Liver (tissue), 9 donors: ENCODE results near the gene ANKFY1. TPM values are rescaled to one million over a fixed set of nuclear protein-coding genes. Genes with fewer than 3 reads are reported as not detected.
A peak's percentile ranks its signal among the peaks of the same experiment; 100 is the strongest.

ENCODE experiments used
- DNase-seq: peaks from one replicate; pipeline ENCODE4 v3.0.0-alpha.2; 2017; ENCODE audit warnings: low spot score
- H3K27ac ChIP-seq, 2 donors: one replicate each; pipeline ENCODE4 v1.7.0; 2013; ENCODE audit warnings: inconsistent platforms in 2 of 2, low read length in 2 of 2, control low read depth in 1 of 2, low read depth in 1 of 2, mild to moderate bottlenecking in 1 of 2
- H3K27me3 ChIP-seq, 4 donors: one replicate each; pipeline versions ENCODE4 v1.6.1 to v1.7.0; 2013; ENCODE audit warnings: low read length in 3 of 4, inconsistent platforms in 1 of 4, mild to moderate bottlenecking in 1 of 4, moderate library complexity in 1 of 4; ENCODE audit not compliant: control insufficient read depth in 4 of 4, insufficient read depth in 4 of 4
- H3K36me3 ChIP-seq, 4 donors: one replicate each; pipeline versions ENCODE4 v1.6.1 to v1.7.0; 2013; ENCODE audit warnings: low read length in 3 of 4, mild to moderate bottlenecking in 3 of 4, low read depth in 1 of 4, moderate library complexity in 1 of 4; ENCODE audit not compliant: control insufficient read depth in 4 of 4, insufficient read depth in 3 of 4
- H3K4me1 ChIP-seq, 4 donors: one replicate each; pipeline versions ENCODE4 v1.6.1 to v1.7.0; 2013; ENCODE audit warnings: low read length in 3 of 4, mild to moderate bottlenecking in 3 of 4, moderate library complexity in 1 of 4; ENCODE audit not compliant: control insufficient read depth in 4 of 4, insufficient read depth in 4 of 4
- H3K4me3 ChIP-seq, 3 donors: one replicate each; pipeline versions ENCODE4 v1.6.1 to v1.7.0; 2013; ENCODE audit warnings: low read length in 3 of 3, control low read depth in 1 of 3, low read depth in 1 of 3, mild to moderate bottlenecking in 1 of 3
- H3K9ac ChIP-seq, 2 donors: one replicate each; pipeline ENCODE4 v1.7.0; 2013; ENCODE audit warnings: low read length in 2 of 2, mild to moderate bottlenecking in 2 of 2, moderate library complexity in 2 of 2, control low read depth in 1 of 2, low read depth in 1 of 2
- H3K9me3 ChIP-seq, 4 donors: one replicate each; pipeline versions ENCODE4 v1.6.1 to v1.7.0; 2013; ENCODE audit warnings: low read length in 3 of 4; ENCODE audit not compliant: control insufficient read depth in 4 of 4
- FOXA1 ChIP-seq: IDR thresholded peaks from 2 replicates; pipeline ENCODE4 v1.6.1; 2016; ENCODE audit warnings: antibody characterized with exemption
- FOXA2 ChIP-seq: IDR thresholded peaks from 2 replicates; pipeline ENCODE4 v1.6.1; 2016; ENCODE audit warnings: antibody characterized with exemption
- HNF4A ChIP-seq, 2 donors: conservative IDR thresholded peaks; 2 replicates each; pipeline ENCODE4 v1.6.1; 2016; ENCODE audit warnings: antibody characterized with exemption in 2 of 2, mild to moderate bottlenecking in 2 of 2
- HNF4G ChIP-seq: IDR thresholded peaks from 2 replicates; pipeline ENCODE4 v1.6.1; 2016; ENCODE audit warnings: antibody characterized with exemption
- JUND ChIP-seq, 2 donors: IDR thresholded peaks; 2 replicates each; pipeline ENCODE4 v1.6.1; 2016; ENCODE audit warnings: antibody characterized with exemption in 2 of 2
- NR2F2 ChIP-seq: IDR thresholded peaks from 2 replicates; pipeline ENCODE4 v1.6.1; 2016; ENCODE audit warnings: antibody characterized with exemption
- RAD21 ChIP-seq, 2 donors: IDR thresholded peaks; 2 replicates each; pipeline ENCODE4 v1.6.1; 2016; ENCODE audit warnings: antibody characterized with exemption in 2 of 2, mild to moderate bottlenecking in 2 of 2
- REST ChIP-seq: IDR thresholded peaks from 2 replicates; pipeline ENCODE4 v1.6.1; 2016; ENCODE audit warnings: antibody characterized with exemption, mild to moderate bottlenecking
- RXRA ChIP-seq, 2 donors: IDR thresholded peaks; 2 replicates each; pipeline ENCODE4 v1.6.1; 2017 to 2018; ENCODE audit warnings: antibody characterized with exemption in 2 of 2, mild to moderate bottlenecking in 1 of 2
- SP1 ChIP-seq: IDR thresholded peaks from 2 replicates; pipeline ENCODE4 v1.6.1; 2018; ENCODE audit warnings: antibody characterized with exemption, mild to moderate bottlenecking
- TAF1 ChIP-seq: conservative IDR thresholded peaks from 2 replicates; pipeline ENCODE4 v1.6.1; 2016; ENCODE audit warnings: antibody characterized with exemption, mild to moderate bottlenecking
- YY1 ChIP-seq: IDR thresholded peaks from 2 replicates; pipeline ENCODE4 v1.6.1; 2016; ENCODE audit warnings: antibody characterized with exemption, mild to moderate bottlenecking
- ZBTB33 ChIP-seq: IDR thresholded peaks from 2 replicates; pipeline ENCODE4 v1.6.1; 2016; ENCODE audit warnings: antibody characterized with exemption
- WGBS: extraction: QIAGEN DNeasy Blood & Tissue Kit; methylation state at CpG from one replicate; pipeline ENCODE4 v1.1.7; 2013; 5-methylcytosine and 5-hydroxymethylcytosine counted together
- polyA plus RNA-seq, 2 donors: library from polyadenylated mRNA; stranded (reverse) in 1 of 2; unstranded in 1 of 2; fragments of 200-250 nt in 1 of 2; fragments of >200 nt in 1 of 2; fragmentation: Nextera tagmentation in 1 of 2; extraction: Ambion mirVana in 1 of 2; gene quantifications; one replicate each; pipeline versions ENCODE4 v1.2.1 to v1.2.3, GENCODE V29; 2013 to 2015
- total RNA-seq, 2 donors: library from RNA; depleted of rRNA; stranded (reverse); fragments of >200 nt; gene quantifications; one replicate each; pipeline ENCODE4 v1.2.3, GENCODE V29; 2014
- TF ChIP-seq, protein P1 (sequence below): fragments of 150-350 bp; IDR thresholded peaks from 2 replicates; pipeline ENCODE4 v1.5.1; 2017; ENCODE audit warnings: improper control_type of control experiment, low read depth, low read length; ENCODE audit not compliant: missing input control
- donor health status: healthy.
- donor health status: healthy.
- donor health status: healthy.
- donor health status: healthy.
- donor health status: healthy.

ANKFY1 gene
- total and polyA plus RNA-seq, 4 donors, result 6.8 to 38.6 (median 21.9) TPM

DNA sequence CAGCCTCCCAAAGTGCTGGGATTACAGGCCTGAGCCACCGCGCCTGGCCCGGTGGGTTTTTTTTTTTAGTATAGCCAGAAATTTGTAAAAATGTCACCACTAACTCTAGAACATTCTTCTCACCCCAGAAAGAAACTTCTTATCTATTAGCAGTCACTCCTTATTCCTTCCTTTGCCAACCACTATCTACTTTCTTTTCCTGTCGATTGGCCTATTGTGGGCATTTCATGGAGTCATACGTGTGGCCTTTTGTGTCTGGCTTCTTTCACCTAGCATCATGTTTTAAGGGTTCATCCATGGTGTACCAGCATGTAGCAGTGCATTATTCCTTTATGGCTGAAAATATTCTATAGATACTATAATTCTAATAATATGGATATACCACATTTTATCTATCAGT, 117.1 kb downstream of the ANKFY1 start:
- Histone ChIP-seq H3K27me3 (no peaks in the 10 kb centered on the region), H3K27ac (no peak overlapping the region), H3K36me3 (peaks cover 0 to 12% (median 5%) of the 10 kb centered on the region in 4 donors), H3K4me1 (peaks cover 2 to 21% (median 10%) of the 10 kb centered on the region in 4 donors), H3K9ac (no peak overlapping the region), H3K9me3 (no peaks in the 10 kb centered on the region), H3K4me3 (no peak overlapping the region)
- 70% methylated on average over 5 of the region's 5 CpGs for WGBS
- TF ChIP-seq FOXA2, result no peak
- TF ChIP-seq NR2F2, result peak; percentile 9
- DNase-seq, result no peak

DNA sequence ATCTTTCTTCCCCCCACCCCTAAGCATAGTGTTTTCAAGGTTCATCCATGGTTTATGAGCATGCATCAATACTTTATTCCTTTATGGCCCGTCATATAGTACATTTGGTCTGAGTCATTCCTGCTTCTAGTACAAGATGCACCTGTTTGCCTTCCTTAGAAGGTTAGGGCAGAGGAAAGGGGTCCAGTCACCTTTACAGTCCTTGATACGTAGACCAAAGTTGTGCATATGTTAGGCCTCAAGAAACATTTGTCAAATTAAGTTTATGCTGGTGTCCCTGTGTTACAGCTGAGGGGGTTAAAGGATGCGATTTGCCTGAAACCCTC, 119.4 kb downstream of the ANKFY1 start:
- peak overlapping the region; percentile 98 to 99 for H3K27ac ChIP-seq
- H3K9me3 ChIP-seq, result no peaks in the 10 kb centered on the region
- 74% methylated on average over 3 of the region's 3 CpGs for WGBS
- TF ChIP-seq REST, result no peak
- TF ChIP-seq RAD21 (IDR thresholded peaks at IDR 0.05), result no peak
- no peak for TF ChIP-seq HNF4G
- no peak for TF ChIP-seq HNF4A (conservative IDR thresholded peaks at IDR 0.05)
- no peak for TF ChIP-seq ZBTB33
- no peak for TF ChIP-seq TAF1
- no peak for TF ChIP-seq YY1
- TF ChIP-seq SP1, result no peak
- TF ChIP-seq, protein P1, sequence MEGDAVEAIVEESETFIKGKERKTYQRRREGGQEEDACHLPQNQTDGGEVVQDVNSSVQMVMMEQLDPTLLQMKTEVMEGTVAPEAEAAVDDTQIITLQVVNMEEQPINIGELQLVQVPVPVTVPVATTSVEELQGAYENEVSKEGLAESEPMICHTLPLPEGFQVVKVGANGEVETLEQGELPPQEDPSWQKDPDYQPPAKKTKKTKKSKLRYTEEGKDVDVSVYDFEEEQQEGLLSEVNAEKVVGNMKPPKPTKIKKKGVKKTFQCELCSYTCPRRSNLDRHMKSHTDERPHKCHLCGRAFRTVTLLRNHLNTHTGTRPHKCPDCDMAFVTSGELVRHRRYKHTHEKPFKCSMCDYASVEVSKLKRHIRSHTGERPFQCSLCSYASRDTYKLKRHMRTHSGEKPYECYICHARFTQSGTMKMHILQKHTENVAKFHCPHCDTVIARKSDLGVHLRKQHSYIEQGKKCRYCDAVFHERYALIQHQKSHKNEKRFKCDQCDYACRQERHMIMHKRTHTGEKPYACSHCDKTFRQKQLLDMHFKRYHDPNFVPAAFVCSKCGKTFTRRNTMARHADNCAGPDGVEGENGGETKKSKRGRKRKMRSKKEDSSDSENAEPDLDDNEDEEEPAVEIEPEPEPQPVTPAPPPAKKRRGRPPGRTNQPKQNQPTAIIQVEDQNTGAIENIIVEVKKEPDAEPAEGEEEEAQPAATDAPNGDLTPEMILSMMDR, result no peak
- no peak for TF ChIP-seq JUND (IDR thresholded peaks at IDR 0.05)
- no peak for TF ChIP-seq RXRA (IDR thresholded peaks at IDR 0.05)
- no peak for TF ChIP-seq FOXA1
- peak overlapping the region; percentile 89 to 93 for H3K9ac ChIP-seq
- no peak for DNase-seq
- H3K4me1 ChIP-seq, result peaks cover 7 to 42% (median 32%) of the 10 kb centered on the region in 4 donors
- H3K27me3 ChIP-seq, result no peaks in the 10 kb centered on the region
- H3K4me3 ChIP-seq, result peak overlapping the region; percentile 61 to 98 (median 94)
- H3K36me3 ChIP-seq, result no peaks in the 10 kb centered on the region
